ENCODE measurements around the gene DUXA.

DNA sequence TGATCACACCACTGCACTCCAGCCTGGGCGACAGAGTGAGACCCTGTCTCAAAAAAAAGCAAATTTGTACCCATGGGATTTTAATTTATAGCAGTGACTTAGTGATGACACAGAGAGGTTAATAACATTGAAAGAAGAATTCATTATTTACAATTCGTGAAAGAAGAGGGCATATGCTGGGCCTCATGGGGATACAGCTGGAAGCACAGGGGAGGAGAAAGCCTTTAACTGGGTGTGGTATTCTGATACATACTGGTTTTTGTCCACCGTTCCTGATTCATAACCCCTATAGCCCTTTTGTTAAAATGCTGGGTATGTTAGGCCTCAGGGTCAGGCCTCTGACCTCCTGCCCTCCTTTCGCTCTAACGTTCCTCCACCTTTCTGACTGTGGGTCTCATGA is 34.9 kb upstream of the DUXA start:
- TF ChIP-seq CTCF (IDR thresholded peaks at IDR 0.05) (no peak), POLR2A (IDR thresholded peaks at IDR 0.05) (no peak)

Measured in heart left ventricle (tissue), 13 donors.